T-helper 1 cell treated with Interleukin-12 subunit alpha and Interleukin-12 subunit beta and Interleukin-4 antibody, amounts not matched to agents 30 μg/mL and 1 μg/mL, for 36 hours (primary cell): Measurements from ENCODE around the gene SYT5.
"Not testable (repeated sequence)": the region's sequence is repeated elsewhere in the genome, so short reads cannot be mapped to it uniquely, and the experiment has no call there.

Source experiments
- H3K27ac Mint-ChIP-seq: one replicate; pipeline ENCODE4 v1.8.0; 2021; ENCODE audit warnings: mild to moderate bottlenecking, mixed read lengths
- H3K27me3 Mint-ChIP-seq: one replicate; pipeline ENCODE4 v1.8.0; 2021; ENCODE audit warnings: low read depth, mixed read lengths
- H3K36me3 Mint-ChIP-seq: one replicate; pipeline ENCODE4 v1.8.0; 2021; ENCODE audit warnings: low read depth, mixed read lengths
- H3K4me1 Mint-ChIP-seq: one replicate; pipeline ENCODE4 v1.8.0; 2021; ENCODE audit warnings: low read depth, mixed read lengths
- H3K4me3 Mint-ChIP-seq: one replicate; pipeline ENCODE4 v1.8.0; 2021; ENCODE audit warnings: mild to moderate bottlenecking, moderate library complexity, mixed read lengths
- H3K9me3 Mint-ChIP-seq: one replicate; pipeline ENCODE4 v1.8.0; 2021; ENCODE audit warnings: mixed read lengths

SYT5 gene

GRCh38 chr19:55179606-55180484, at the start of gene SYT5:
SYT5 (minus strand) TSS chr19:55180289; CDS start chr19:55179041, 1,248 bp downstream.
- H3K27me3 Mint-ChIP-seq, result peaks cover 57% of the 10 kb centered on the region
- H3K36me3 Mint-ChIP-seq, result no peaks in the 10 kb centered on the region
- H3K27ac Mint-ChIP-seq, result peak within 1 kb of the TSS; percentile 49
- H3K4me1 Mint-ChIP-seq, result peaks cover 16% of the 10 kb centered on the region
- peak within 1 kb of the TSS; percentile 66 for H3K4me3 Mint-ChIP-seq
- no peaks in the 10 kb centered on the region for H3K9me3 Mint-ChIP-seq

GRCh38 chr19:55229789-55230182, 49.7 kb upstream of the SYT5 start:
- H3K9me3 Mint-ChIP-seq, result no peaks in the 10 kb centered on the region
- H3K36me3 Mint-ChIP-seq, result peaks cover 34% of the 10 kb centered on the region
- no peaks in the 10 kb centered on the region for H3K4me1 Mint-ChIP-seq
- no peaks in the 10 kb centered on the region for H3K27me3 Mint-ChIP-seq
- no peak overlapping the region for H3K4me3 Mint-ChIP-seq
- no peak overlapping the region for H3K27ac Mint-ChIP-seq

GRCh38 chr19:55229145-55229788, 49.2 kb upstream of the SYT5 start:
- H3K4me3 Mint-ChIP-seq, result no peak overlapping the region
- no peaks in the 10 kb centered on the region for H3K4me1 Mint-ChIP-seq
- peaks cover 30% of the 10 kb centered on the region for H3K36me3 Mint-ChIP-seq
- no peaks in the 10 kb centered on the region for H3K9me3 Mint-ChIP-seq
- H3K27ac Mint-ChIP-seq, result no peak overlapping the region
- no peaks in the 10 kb centered on the region for H3K27me3 Mint-ChIP-seq

- Mint-ChIP-seq H3K27me3 (no peaks in the 10 kb centered on the region), H3K36me3 (peaks cover 27% of the 10 kb centered on the region), H3K4me1 (no peaks in the 10 kb centered on the region), H3K4me3 (no peak within 1 kb of the TSS), H3K9me3 (no peaks in the 10 kb centered on the region), H3K27ac (no peak within 1 kb of the TSS)
Measured at GRCh38 chr19:55228403-55229031, 48.4 kb upstream of the SYT5 start, which contains the start of gene TMEM86B. TMEM86B (minus strand) TSS chr19:55228763; CDS start chr19:55228741, 22 bp downstream.

GRCh38 chr19:55228015-55228391, 47.9 kb upstream of the SYT5 start:
- Mint-ChIP-seq H3K4me3 (no peak overlapping the region), H3K4me1 (no peaks in the 10 kb centered on the region), H3K27ac (no peak overlapping the region), H3K9me3 (no peaks in the 10 kb centered on the region), H3K27me3 (no peaks in the 10 kb centered on the region), H3K36me3 (peaks cover 22% of the 10 kb centered on the region)

- H3K4me3 Mint-ChIP-seq, result no peak overlapping the region
- no peaks in the 10 kb centered on the region for H3K4me1 Mint-ChIP-seq
- H3K36me3 Mint-ChIP-seq, result peaks cover 18% of the 10 kb centered on the region
- H3K27me3 Mint-ChIP-seq, result no peaks in the 10 kb centered on the region
- H3K27ac Mint-ChIP-seq, result no peak overlapping the region
- H3K9me3 Mint-ChIP-seq, result no peaks in the 10 kb centered on the region
Measured at GRCh38 chr19:55227241-55228014, 47.3 kb upstream of the SYT5 start.

GRCh38 chr19:55226788-55227187, 46.7 kb upstream of the SYT5 start:
- no peak overlapping the region for H3K4me3 Mint-ChIP-seq
- no peaks in the 10 kb centered on the region for H3K4me1 Mint-ChIP-seq
- H3K27me3 Mint-ChIP-seq, result no peaks in the 10 kb centered on the region
- no peak overlapping the region for H3K27ac Mint-ChIP-seq
- peaks cover 15% of the 10 kb centered on the region for H3K36me3 Mint-ChIP-seq
- no peaks in the 10 kb centered on the region for H3K9me3 Mint-ChIP-seq

GRCh38 chr19:55226273-55226672, 46.2 kb upstream of the SYT5 start:
- H3K27me3 Mint-ChIP-seq, result no peaks in the 10 kb centered on the region
- H3K4me3 Mint-ChIP-seq, result no peak overlapping the region
- H3K36me3 Mint-ChIP-seq, result peaks cover 19% of the 10 kb centered on the region
- no peaks in the 10 kb centered on the region for H3K9me3 Mint-ChIP-seq
- no peaks in the 10 kb centered on the region for H3K4me1 Mint-ChIP-seq
- H3K27ac Mint-ChIP-seq, result no peak overlapping the region

- Mint-ChIP-seq H3K27me3 (no peaks in the 10 kb centered on the region), H3K4me3 (no peak overlapping the region), H3K9me3 (no peaks in the 10 kb centered on the region), H3K36me3 (peaks cover 24% of the 10 kb centered on the region), H3K4me1 (no peaks in the 10 kb centered on the region), H3K27ac (peak overlapping the region; percentile 80)
Measured at GRCh38 chr19:55225415-55225958, 45.4 kb upstream of the SYT5 start.

- H3K4me3 Mint-ChIP-seq, H3K9me3 Mint-ChIP-seq, H3K27ac Mint-ChIP-seq, H3K27me3 Mint-ChIP-seq, H3K4me1 Mint-ChIP-seq: not testable (repeated sequence)
- peaks cover 25% of the 10 kb centered on the region for H3K36me3 Mint-ChIP-seq
Measured at GRCh38 chr19:55224679-55225414, 44.8 kb upstream of the SYT5 start.

GRCh38 chr19:55224038-55224665, 44.1 kb upstream of the SYT5 start:
- H3K27me3 Mint-ChIP-seq, result no peaks in the 10 kb centered on the region
- H3K27ac Mint-ChIP-seq, result no peak overlapping the region
- H3K4me3 Mint-ChIP-seq, result no peak overlapping the region
- H3K4me1 Mint-ChIP-seq, result no peaks in the 10 kb centered on the region
- H3K36me3 Mint-ChIP-seq, result peaks cover 25% of the 10 kb centered on the region
- no peaks in the 10 kb centered on the region for H3K9me3 Mint-ChIP-seq

- H3K27ac Mint-ChIP-seq, result no peak overlapping the region
- no peaks in the 10 kb centered on the region for H3K27me3 Mint-ChIP-seq
- no peak overlapping the region for H3K4me3 Mint-ChIP-seq
- H3K4me1 Mint-ChIP-seq, result no peaks in the 10 kb centered on the region
- peaks cover 25% of the 10 kb centered on the region for H3K36me3 Mint-ChIP-seq
- H3K9me3 Mint-ChIP-seq, result no peaks in the 10 kb centered on the region
Measured at GRCh38 chr19:55223291-55224037, 43.4 kb upstream of the SYT5 start.

- peaks cover 4% of the 10 kb centered on the region for H3K9me3 Mint-ChIP-seq
- peaks cover 16% of the 10 kb centered on the region for H3K36me3 Mint-ChIP-seq
- peaks cover 6% of the 10 kb centered on the region for H3K27me3 Mint-ChIP-seq
- no peak overlapping the region for H3K27ac Mint-ChIP-seq
- no peak overlapping the region for H3K4me3 Mint-ChIP-seq
- H3K4me1 Mint-ChIP-seq, result peaks cover 9% of the 10 kb centered on the region
Measured at GRCh38 chr19:55220525-55220924, 40.4 kb upstream of the SYT5 start.
